Stimulated activated naive B cell treated with anti-CD40 and anti-IgM and Interleukin-4, amounts not matched to agents 10 μg/mL and 1 μg/mL and 100 μg/mL, for 72 hours (primary cell): ENCODE results near the gene TFB1M.
"Not testable (repeated sequence)": the region's sequence is repeated elsewhere in the genome, so short reads cannot be mapped to it uniquely, and the experiment has no call there.

Experiments used
- ATAC-seq, 2 donors: fragments of 150-1000 bp; cut with Tn5 transposase; replicated peaks; 2 replicates each; pipeline ENCODE4 v1.10.0; 2021; ENCODE audit warnings: moderate library complexity in 1 of 2
- DNase-seq: peaks from one replicate; pipeline ENCODE4 v3.0.0; 2021
- H3K27ac Mint-ChIP-seq: one replicate; pipeline ENCODE4 v1.8.0; 2022; ENCODE audit warnings: mild to moderate bottlenecking, mixed read lengths
- H3K27me3 Mint-ChIP-seq, 2 donors: one replicate each; pipeline ENCODE4 v1.8.0; 2022; ENCODE audit warnings: mixed read lengths in 2 of 2
- H3K36me3 Mint-ChIP-seq, 2 donors: one replicate each; pipeline ENCODE4 v1.8.0; 2022; ENCODE audit warnings: mixed read lengths in 2 of 2, mild to moderate bottlenecking in 1 of 2
- H3K4me1 Mint-ChIP-seq, 2 donors: one replicate each; pipeline ENCODE4 v1.8.0; 2022; ENCODE audit warnings: mixed read lengths in 2 of 2, mild to moderate bottlenecking in 1 of 2
- H3K4me3 Mint-ChIP-seq, 2 donors: one replicate each; pipeline ENCODE4 v1.8.0; 2022; ENCODE audit warnings: mild to moderate bottlenecking in 2 of 2, mixed read lengths in 2 of 2, moderate library complexity in 1 of 2
- H3K9me3 Mint-ChIP-seq, 2 donors: one replicate each; pipeline ENCODE4 v1.8.0; 2022; ENCODE audit warnings: mixed read lengths in 2 of 2, mild to moderate bottlenecking in 1 of 2

TFB1M gene

DNA sequence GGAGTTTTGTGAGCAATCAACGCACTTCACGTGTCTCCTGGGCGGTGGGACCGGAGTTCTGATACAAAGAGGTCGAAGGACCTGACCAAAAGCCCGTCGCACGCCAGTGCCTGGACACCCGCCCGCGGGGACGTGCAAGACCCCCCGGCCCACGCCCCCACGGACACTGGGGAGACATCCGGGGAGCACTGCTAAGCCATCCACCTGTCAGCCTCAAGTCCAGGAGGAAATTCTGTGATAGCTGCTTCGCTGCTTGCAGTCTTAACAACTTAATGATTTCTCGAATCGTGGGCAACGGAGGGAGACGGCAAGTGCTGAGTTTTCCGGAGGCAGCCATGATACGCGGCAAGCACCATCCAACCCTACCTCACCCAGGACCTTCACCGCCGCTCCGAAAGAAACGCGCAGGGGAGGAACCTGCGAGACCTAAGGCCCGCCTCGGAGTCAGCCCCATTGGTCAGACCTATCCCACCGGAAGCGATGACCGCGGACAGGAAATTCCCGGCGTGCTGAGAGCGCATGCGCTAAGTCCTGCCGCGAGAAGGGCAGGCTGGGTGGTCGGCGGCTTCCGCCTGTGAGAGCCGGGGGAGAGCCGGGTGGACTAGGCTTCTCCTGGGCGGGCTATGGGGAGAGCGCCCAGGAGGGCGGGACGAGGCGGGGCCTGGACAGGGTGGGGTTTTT, at the start of gene TFB1M:
TSS of gene TFB1M (minus strand) at position 393 of the 681 bp plus-strand sequence. CDS start at position 337, 56 bp downstream.
- Mint-ChIP-seq H3K36me3 (peaks cover 8 to 12% of the 10 kb centered on the region in 2 donors), H3K4me3 (peak within 1 kb of the TSS; percentile 97 to 99), H3K4me1 (peaks cover 6 to 32% of the 10 kb centered on the region in 2 donors), H3K27me3 (no peaks in the 10 kb centered on the region), H3K9me3 (no peaks in the 10 kb centered on the region), H3K27ac (peak within 1 kb of the TSS; percentile 96)
- DNase-seq (peak; percentile 99), ATAC-seq (peak; percentile 96 to 97)

DNA sequence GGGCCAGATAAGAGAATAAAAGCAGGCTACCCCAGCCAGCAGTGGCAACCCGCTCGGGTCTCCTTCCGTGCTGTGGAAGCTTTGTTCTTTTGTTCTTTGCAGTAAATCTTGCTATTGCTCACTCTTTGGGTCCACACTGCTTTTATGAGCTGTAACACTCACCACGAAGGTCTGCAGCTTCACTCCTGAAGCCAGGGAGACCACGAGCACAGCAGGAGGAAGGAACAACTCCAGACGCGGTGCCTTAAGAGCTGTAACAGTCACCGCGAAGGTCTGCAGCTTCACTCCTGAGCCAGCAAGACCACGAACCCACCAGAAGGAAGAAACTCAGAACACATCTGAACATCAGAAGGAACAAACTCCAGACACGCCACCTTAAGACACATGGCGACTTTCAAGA, 49.7 kb upstream of the TFB1M start:
- not testable (repeated sequence) for H3K27ac Mint-ChIP-seq, H3K27me3 Mint-ChIP-seq, H3K36me3 Mint-ChIP-seq, ATAC-seq, DNase-seq, H3K4me3 Mint-ChIP-seq, H3K4me1 Mint-ChIP-seq
- peaks cover 13 to 14% of the 10 kb centered on the region in 2 donors for H3K9me3 Mint-ChIP-seq

DNA sequence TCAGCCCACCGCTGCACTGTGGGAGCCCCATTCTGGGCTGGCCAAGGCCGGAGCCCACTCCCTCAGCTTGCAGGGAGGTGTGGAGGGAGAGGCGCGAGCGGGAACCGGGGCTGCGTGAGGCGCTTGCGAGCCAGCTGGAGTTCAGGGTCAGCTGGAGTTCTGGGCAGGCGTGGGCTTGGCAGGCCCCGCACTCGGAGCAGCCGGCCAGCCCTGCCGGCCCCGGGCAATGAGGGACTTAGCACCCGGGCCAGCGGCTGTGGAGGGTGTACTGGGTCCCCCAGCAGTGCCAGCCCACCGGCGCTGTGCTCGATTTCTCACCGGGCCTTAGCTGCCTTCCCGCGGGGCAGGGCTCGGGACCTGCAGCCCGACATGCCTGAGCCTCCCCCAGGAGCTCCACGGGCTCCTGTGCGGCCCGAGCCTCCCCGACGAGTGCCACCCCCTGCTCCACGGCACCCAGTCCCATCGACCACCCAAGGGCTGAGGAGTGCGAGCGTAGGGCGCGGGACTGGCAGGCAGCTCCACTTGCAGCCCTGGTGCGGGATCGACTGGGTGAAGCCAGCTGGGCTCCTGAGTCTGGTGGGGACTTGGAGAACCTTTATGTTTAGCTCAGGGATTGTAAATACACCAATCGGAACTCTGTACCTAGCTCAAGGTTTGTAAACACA, 48.8 kb upstream of the TFB1M start:
- peaks cover 13 to 14% of the 10 kb centered on the region in 2 donors for H3K9me3 Mint-ChIP-seq
- DNase-seq, H3K27ac Mint-ChIP-seq, H3K4me3 Mint-ChIP-seq, H3K4me1 Mint-ChIP-seq, H3K27me3 Mint-ChIP-seq, ATAC-seq, H3K36me3 Mint-ChIP-seq: not testable (repeated sequence)

DNA sequence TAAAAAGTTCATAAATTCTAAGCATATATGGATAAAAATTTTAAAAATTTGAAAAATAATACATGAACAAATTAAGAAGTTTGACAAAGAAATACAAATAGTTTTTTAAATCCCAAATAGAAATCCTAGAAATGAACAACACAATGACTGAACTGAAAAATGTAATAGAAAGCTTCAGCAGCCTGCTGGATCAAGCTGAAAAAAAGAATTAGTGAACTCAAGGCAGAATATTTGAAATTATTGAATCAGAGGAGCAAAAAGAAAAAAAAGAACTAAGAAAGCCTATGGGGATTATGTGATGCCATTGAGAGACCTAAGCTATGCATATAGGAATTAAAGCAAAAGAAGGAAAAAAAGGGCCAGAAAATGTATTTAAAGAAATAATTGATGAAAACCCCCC, 39.9 kb upstream of the TFB1M start:
- no peak for ATAC-seq
- no peak for DNase-seq
- Mint-ChIP-seq H3K27me3 (peaks cover 0 to under 1% of the 10 kb centered on the region in 2 donors), H3K9me3 (peaks cover 11 to 22% of the 10 kb centered on the region in 2 donors), H3K4me1 (peaks cover 7 to 18% of the 10 kb centered on the region in 2 donors), H3K27ac (no peak overlapping the region), H3K36me3 (peaks cover 4 to 17% of the 10 kb centered on the region in 2 donors), H3K4me3 (no peak overlapping the region)

DNA sequence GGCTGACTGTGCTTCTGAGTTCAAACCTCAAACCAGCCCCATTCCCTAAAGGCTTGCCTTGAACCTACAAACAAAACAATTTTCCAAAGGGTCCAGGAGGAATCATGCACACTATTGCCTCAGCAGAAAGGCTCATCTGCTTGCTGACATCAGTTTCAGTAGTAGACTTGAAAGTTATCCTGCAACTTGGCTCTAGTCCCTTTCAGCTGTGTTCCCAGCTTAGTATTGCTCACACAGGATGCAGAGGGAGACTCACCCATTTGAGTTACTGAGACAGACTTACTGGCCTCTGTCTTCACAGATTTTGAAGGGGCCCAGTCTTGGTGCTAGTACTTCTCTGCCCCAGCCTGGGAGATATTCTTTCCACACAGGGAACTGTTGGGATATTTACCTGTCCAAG, 38.5 kb upstream of the TFB1M start:
- ATAC-seq (no peak), DNase-seq (no peak)
- Mint-ChIP-seq H3K9me3 (peaks cover 20 to 23% of the 10 kb centered on the region in 2 donors), H3K27me3 (no peaks in the 10 kb centered on the region), H3K4me3 (no peak overlapping the region), H3K36me3 (peaks cover 6 to 20% of the 10 kb centered on the region in 2 donors), H3K27ac (no peak overlapping the region), H3K4me1 (peaks cover 10 to 18% of the 10 kb centered on the region in 2 donors)

DNA sequence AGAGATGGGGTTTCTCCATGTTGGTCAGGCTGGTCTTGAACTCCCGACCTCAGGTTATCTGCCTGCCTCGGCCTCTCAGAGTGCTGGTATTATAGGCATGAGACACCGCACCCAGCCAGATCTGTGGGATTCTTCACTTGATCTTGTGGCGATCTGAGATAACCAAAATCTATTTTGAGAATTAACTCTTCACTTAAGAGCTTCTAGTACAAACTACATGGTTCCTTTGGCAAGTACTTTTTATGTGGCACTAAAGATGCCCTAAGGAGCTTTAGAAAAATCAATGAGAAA, 37.8 kb upstream of the TFB1M start:
- no peaks in the 10 kb centered on the region for H3K27me3 Mint-ChIP-seq
- H3K9me3 Mint-ChIP-seq = peaks cover 27 to 30% of the 10 kb centered on the region in 2 donors
- DNase-seq (no peak), ATAC-seq (no peak)
- peaks cover 10 to 18% of the 10 kb centered on the region in 2 donors for H3K4me1 Mint-ChIP-seq
- no peak overlapping the region for H3K4me3 Mint-ChIP-seq
- H3K27ac Mint-ChIP-seq = peak overlapping the region; percentile 90
- peaks cover 6 to 23% of the 10 kb centered on the region in 2 donors for H3K36me3 Mint-ChIP-seq

DNA sequence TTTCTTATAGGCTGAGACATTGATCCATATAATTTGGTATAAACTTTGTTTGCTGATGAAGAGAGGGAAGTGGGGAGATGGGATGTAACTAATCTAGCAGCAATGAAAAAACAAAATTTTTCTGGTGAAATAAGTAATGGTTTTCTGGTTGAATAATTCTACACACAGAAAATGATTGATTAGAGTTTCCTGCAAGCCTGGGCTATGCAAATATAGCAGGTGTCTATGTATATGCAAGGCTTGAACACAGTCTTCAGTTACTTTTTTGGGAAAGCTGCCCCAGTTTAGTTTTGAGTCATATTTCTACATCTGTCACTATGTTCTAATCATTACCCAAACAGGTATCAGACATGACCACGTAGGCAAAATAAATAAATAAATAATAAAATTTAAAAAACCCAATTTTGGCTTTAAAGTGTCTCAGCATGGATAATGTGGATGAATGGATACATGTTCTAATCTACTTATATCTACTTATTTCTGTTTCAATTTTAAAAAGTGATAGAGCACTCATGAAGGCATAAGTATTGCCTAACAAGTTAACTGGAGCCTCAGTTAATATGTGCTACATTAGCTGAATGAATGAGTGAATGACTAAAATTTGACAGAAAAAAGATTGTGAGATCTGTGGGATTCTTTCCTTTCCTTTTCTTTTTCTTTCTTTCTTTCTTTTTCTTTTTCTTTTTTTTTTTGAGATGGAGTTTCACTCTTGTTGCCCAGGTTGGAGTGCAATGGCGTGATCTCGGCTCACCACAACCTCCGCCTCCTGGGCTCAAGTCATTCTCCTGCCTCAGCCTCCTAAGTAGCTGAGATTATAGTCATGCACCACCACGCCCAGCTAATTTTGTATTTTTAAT, 37.2 kb upstream of the TFB1M start:
- no peak for DNase-seq
- peak; percentile 97 to 99 for ATAC-seq
- Mint-ChIP-seq H3K27ac (peak overlapping the region; percentile 90), H3K4me1 (peaks cover 10 to 18% of the 10 kb centered on the region in 2 donors), H3K27me3 (no peaks in the 10 kb centered on the region), H3K9me3 (peaks cover 28 to 33% of the 10 kb centered on the region in 2 donors), H3K36me3 (peaks cover 11 to 27% of the 10 kb centered on the region in 2 donors), H3K4me3 (peak overlapping the region; percentile 7 to 19)

DNA sequence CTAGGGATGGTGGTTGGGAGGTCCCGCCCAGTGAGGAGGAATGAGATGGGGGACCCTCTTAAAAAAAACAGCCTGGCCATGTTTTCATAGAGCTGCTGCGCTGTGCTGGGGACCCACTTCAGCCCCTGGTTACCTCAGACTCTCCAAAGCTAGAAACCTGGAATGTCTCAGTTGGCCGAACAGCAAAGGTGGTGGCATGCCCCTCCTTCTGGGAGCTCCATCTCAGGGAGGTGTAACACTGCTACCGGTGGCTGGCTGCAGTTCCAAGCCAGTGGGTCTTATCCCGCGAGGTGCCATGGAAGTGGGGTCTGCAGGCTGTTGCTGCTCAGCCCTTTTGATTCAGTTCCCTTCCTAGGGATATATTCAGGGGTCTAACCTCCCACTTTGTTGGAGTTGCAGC, 35.7 kb upstream of the TFB1M start:
- H3K27ac Mint-ChIP-seq = no peak overlapping the region
- DNase-seq (no peak), ATAC-seq (no peak)
- H3K4me1 Mint-ChIP-seq = peaks cover 11 to 18% of the 10 kb centered on the region in 2 donors
- H3K4me3 Mint-ChIP-seq = no peak overlapping the region
- H3K36me3 Mint-ChIP-seq = peaks cover 20 to 28% of the 10 kb centered on the region in 2 donors
- H3K27me3 Mint-ChIP-seq = no peaks in the 10 kb centered on the region
- peaks cover 36 to 37% of the 10 kb centered on the region in 2 donors for H3K9me3 Mint-ChIP-seq

DNA sequence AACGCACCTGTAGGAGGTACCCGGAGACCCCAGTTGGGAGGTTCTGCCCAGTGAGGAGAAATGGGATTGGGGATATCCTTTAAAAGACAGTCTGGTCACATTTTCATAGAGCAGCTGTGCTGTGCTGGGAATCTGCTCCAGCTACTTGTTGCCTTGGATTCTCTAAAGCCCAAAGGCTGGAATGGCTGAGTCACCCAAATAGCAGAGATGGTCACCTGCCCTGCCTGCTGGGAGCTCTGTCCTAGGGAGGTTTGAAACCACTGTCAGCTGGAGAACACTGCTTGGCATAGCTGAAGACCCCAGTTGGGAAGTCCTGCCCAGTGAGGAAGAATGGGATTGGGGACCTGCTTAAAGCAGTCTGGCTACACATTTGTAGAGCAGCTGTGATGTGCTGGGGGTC, 34.8 kb upstream of the TFB1M start:
- no peak overlapping the region for H3K27ac Mint-ChIP-seq
- no peaks in the 10 kb centered on the region for H3K27me3 Mint-ChIP-seq
- no peak for DNase-seq
- no peak for ATAC-seq
- peaks cover 30 to 31% of the 10 kb centered on the region in 2 donors for H3K9me3 Mint-ChIP-seq
- no peak overlapping the region for H3K4me3 Mint-ChIP-seq
- H3K36me3 Mint-ChIP-seq = peaks cover 16 to 23% of the 10 kb centered on the region in 2 donors
- peaks cover 11 to 18% of the 10 kb centered on the region in 2 donors for H3K4me1 Mint-ChIP-seq

DNA sequence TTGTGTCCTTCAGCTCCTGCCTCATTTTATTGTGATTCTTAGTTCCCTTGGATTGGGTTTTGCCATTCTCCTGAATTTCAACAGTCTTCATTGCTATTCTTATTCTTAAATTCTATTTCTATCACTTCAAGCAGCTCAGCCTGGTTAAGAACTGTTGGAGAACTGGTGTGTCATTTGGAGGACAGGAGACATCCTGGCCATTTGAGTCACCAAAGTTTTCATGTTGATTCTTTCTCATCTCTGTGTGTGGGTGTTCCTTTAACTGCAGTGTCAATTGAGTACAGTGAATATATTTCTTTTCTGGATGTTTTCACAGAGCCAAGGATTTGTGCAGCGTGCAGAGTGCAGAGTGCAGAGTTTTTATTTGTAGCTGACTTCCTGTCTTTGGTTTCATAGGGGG, 33.5 kb upstream of the TFB1M start:
- no peaks in the 10 kb centered on the region for H3K27me3 Mint-ChIP-seq
- no peak overlapping the region for H3K4me3 Mint-ChIP-seq
- H3K27ac Mint-ChIP-seq = no peak overlapping the region

DNA sequence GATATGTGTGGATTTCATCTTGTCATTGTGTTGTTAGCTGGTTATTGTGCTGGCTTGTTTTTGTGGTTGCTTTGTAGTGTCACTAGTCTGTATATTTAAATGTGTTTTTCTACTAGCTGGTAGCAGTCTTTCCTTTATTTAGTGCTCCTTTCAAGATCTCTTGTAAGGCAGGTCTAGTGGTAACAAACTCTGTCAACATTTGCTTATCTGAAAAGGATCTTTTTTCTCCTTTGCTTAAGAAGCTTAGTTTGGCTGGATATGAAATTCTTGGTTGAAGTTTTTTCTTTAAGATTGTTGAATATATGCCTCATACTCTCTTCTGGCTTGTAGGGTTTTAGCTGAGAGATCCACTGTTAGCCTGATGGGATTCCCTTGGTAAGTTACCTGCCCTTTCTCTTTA, 32.7 kb upstream of the TFB1M start:
- no peaks in the 10 kb centered on the region for H3K27me3 Mint-ChIP-seq
- ATAC-seq (no peak), DNase-seq (no peak)
- no peak overlapping the region for H3K4me3 Mint-ChIP-seq
- H3K27ac Mint-ChIP-seq = no peak overlapping the region
- peaks cover 26 to 29% of the 10 kb centered on the region in 2 donors for H3K9me3 Mint-ChIP-seq
- H3K4me1 Mint-ChIP-seq = peaks cover 11 to 13% of the 10 kb centered on the region in 2 donors
- peaks cover 15 to 21% of the 10 kb centered on the region in 2 donors for H3K36me3 Mint-ChIP-seq

More for the DNA sequence above, 33.5 kb upstream of the TFB1M start:
- peaks cover 26 to 29% of the 10 kb centered on the region in 2 donors for H3K9me3 Mint-ChIP-seq
- peaks cover 15 to 21% of the 10 kb centered on the region in 2 donors for H3K36me3 Mint-ChIP-seq
- ATAC-seq (no peak), DNase-seq (no peak)
- H3K4me1 Mint-ChIP-seq = peaks cover 11 to 18% of the 10 kb centered on the region in 2 donors

DNA sequence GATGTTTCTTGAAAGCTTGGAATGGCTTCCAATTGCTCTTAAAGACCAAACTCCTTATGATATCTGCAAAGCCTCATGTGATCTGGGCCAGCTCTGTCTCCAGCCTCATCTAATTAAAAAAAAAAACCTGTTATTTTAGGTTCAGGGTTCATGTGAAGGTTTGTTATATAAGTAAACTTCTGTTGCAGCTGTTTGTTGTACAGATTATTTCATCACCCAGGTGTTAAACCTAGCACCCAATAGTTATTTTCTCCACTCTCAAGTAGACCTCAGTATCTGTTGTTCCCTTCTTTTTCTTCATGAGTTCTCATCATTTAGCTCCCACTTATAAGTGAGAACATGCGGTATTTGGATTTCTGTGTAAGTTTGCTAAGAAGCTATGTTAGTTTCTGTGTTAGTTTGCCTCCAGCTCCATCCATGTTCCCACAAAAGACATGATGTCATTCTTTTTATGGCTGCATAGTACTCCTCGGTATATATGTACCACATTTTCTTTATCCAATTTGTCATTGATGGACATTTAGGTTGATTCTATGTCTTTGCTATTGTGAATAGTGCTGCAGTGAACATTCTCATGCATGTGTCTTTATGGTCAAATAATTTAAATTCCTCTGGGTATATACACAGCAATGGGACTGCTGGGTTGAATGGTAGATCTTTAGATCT, 30.2 kb upstream of the TFB1M start:
- peaks cover 11 to 18% of the 10 kb centered on the region in 2 donors for H3K4me1 Mint-ChIP-seq
- ATAC-seq = no peak
- peaks cover 23 to 26% of the 10 kb centered on the region in 2 donors for H3K36me3 Mint-ChIP-seq
- H3K27ac Mint-ChIP-seq = no peak overlapping the region
- H3K9me3 Mint-ChIP-seq = peaks cover 30 to 32% of the 10 kb centered on the region in 2 donors
- H3K4me3 Mint-ChIP-seq = no peak overlapping the region
- no peaks in the 10 kb centered on the region for H3K27me3 Mint-ChIP-seq
- no peak for DNase-seq

DNA sequence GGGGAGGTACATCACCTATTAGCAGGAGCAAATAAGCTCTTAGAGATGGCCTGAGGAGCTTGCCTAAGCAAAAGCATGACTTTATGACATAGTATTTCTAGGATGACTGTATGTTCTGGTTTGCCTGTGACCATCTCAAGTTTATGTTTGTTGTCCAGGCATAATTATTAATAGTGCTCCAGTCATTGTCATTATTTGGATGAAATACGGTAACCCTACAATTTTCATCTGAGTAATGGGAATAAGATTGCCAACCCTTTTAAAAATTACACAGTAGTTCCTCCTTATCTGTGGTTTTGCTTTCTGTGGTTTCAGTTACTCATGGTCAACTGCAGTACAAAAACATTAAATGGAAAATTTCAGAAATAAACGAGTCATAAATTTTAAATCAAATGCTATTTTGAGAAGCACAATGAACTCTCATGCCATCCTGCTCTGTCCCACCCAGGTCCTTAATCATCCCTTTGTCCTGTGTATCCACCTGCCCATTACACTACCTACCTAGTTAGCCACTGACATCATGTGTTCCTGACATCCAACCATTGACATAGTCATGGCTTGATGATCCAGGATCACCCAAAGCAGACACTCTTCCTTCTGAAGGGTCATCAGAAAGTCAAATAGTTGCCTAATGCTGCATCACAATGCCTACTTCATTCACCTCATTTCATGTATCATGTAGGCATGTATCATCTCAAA, 27.0 kb upstream of the TFB1M start:
- H3K4me3 Mint-ChIP-seq = peak overlapping the region; percentile 9 to 33
- ATAC-seq (peak; percentile 75 to 77), DNase-seq (no peak)
- H3K9me3 Mint-ChIP-seq = peaks cover 24 to 32% of the 10 kb centered on the region in 2 donors
- peaks cover 22 to 41% of the 10 kb centered on the region in 2 donors for H3K4me1 Mint-ChIP-seq
- no peak overlapping the region for H3K27ac Mint-ChIP-seq
- no peaks in the 10 kb centered on the region for H3K27me3 Mint-ChIP-seq
- H3K36me3 Mint-ChIP-seq = peaks cover 16 to 26% of the 10 kb centered on the region in 2 donors
